Measurements from ENCODE around the gene NEK9. TPM values are rescaled to one million over a fixed set of nuclear protein-coding genes. Genes with fewer than 3 reads are reported as not detected.

Gene NEK9
- total RNA-seq, 2 experiments from 2014 or later: 95.2 to 104 TPM

GRCh38 chr14:75049136-75049535, 77.7 kb downstream of the NEK9 start:
- no peaks in the 10 kb centered on the region for H3K27me3 Mint-ChIP-seq
- H3K4me1 Mint-ChIP-seq: peaks cover 30% of the 10 kb centered on the region
- H3K4me3 Mint-ChIP-seq: no peak overlapping the region
- peaks cover 26% of the 10 kb centered on the region for H3K36me3 Mint-ChIP-seq
- POLR2A ChIA-PET: interaction anchor here (1.1 to 3.8 kb wide), 2 partner anchors 14 to 430 kb away, joined by 3 to 17 read pairs; partner anchors contain the start of gene ACYP1
- no peak for DNase-seq
- no peak overlapping the region for H3K27ac Mint-ChIP-seq
- no peaks in the 10 kb centered on the region for H3K9me3 Mint-ChIP-seq
- ATAC-seq (ENCODE audit: low read depth): no peak

- POLR2A ChIA-PET: no interaction called here
- no peaks in the 10 kb centered on the region for H3K27me3 Mint-ChIP-seq
- DNase-seq: no peak
- H3K4me1 Mint-ChIP-seq: peaks cover 26% of the 10 kb centered on the region
- no peak overlapping the region for H3K4me3 Mint-ChIP-seq
- H3K36me3 Mint-ChIP-seq: peaks cover 21% of the 10 kb centered on the region
- ATAC-seq (ENCODE audit: low read depth): no peak
- no peak overlapping the region for H3K27ac Mint-ChIP-seq
- H3K9me3 Mint-ChIP-seq: no peaks in the 10 kb centered on the region
Observed at GRCh38 chr14:75048101-75048500, 78.7 kb downstream of the NEK9 start.

- Mint-ChIP-seq H3K27me3 (no peaks in the 10 kb centered on the region), H3K36me3 (peaks cover 21% of the 10 kb centered on the region), H3K4me1 (peaks cover 22% of the 10 kb centered on the region), H3K27ac (no peak overlapping the region), H3K9me3 (no peaks in the 10 kb centered on the region), H3K4me3 (no peak overlapping the region)
- DNase-seq (no peak), ATAC-seq (ENCODE audit: low read depth) (no peak)
- POLR2A ChIA-PET: no interaction called here
Observed at GRCh38 chr14:75047506-75047905, 79.3 kb downstream of the NEK9 start.

- no peak for DNase-seq
- H3K27me3 Mint-ChIP-seq: no peaks in the 10 kb centered on the region
- ATAC-seq (ENCODE audit: low read depth): no peak
- no peak overlapping the region for H3K4me3 Mint-ChIP-seq
- H3K36me3 Mint-ChIP-seq: peaks cover 19% of the 10 kb centered on the region
- POLR2A ChIA-PET: no interaction called here
- no peak overlapping the region for H3K27ac Mint-ChIP-seq
- no peaks in the 10 kb centered on the region for H3K9me3 Mint-ChIP-seq
- H3K4me1 Mint-ChIP-seq: peaks cover 22% of the 10 kb centered on the region
Observed at GRCh38 chr14:75046899-75047298, 79.9 kb downstream of the NEK9 start.

GRCh38 chr14:75046275-75046674, 80.6 kb downstream of the NEK9 start:
- H3K4me3 Mint-ChIP-seq: no peak overlapping the region
- H3K27me3 Mint-ChIP-seq: no peaks in the 10 kb centered on the region
- H3K27ac Mint-ChIP-seq: no peak overlapping the region
- H3K4me1 Mint-ChIP-seq: peaks cover 18% of the 10 kb centered on the region
- H3K36me3 Mint-ChIP-seq: peaks cover 19% of the 10 kb centered on the region
- POLR2A ChIA-PET: no interaction called here
- no peak for DNase-seq
- H3K9me3 Mint-ChIP-seq: no peaks in the 10 kb centered on the region
- ATAC-seq (ENCODE audit: low read depth): no peak

GRCh38 chr14:75044752-75045151, 82.1 kb downstream of the NEK9 start:
- ATAC-seq (ENCODE audit: low read depth) (no peak), DNase-seq (no peak)
- Mint-ChIP-seq H3K4me3 (no peak overlapping the region), H3K9me3 (no peaks in the 10 kb centered on the region), H3K27ac (no peak overlapping the region), H3K27me3 (no peaks in the 10 kb centered on the region), H3K4me1 (peaks cover 9% of the 10 kb centered on the region), H3K36me3 (peaks cover 17% of the 10 kb centered on the region)
- POLR2A ChIA-PET: no interaction called here

GRCh38 chr14:75044322-75044721, 82.5 kb downstream of the NEK9 start:
- H3K27me3 Mint-ChIP-seq: no peaks in the 10 kb centered on the region
- peaks cover 9% of the 10 kb centered on the region for H3K4me1 Mint-ChIP-seq
- H3K9me3 Mint-ChIP-seq: no peaks in the 10 kb centered on the region
- peaks cover 14% of the 10 kb centered on the region for H3K36me3 Mint-ChIP-seq
- POLR2A ChIA-PET: no interaction called here
- DNase-seq: no peak
- no peak overlapping the region for H3K27ac Mint-ChIP-seq
- ATAC-seq (ENCODE audit: low read depth): no peak
- H3K4me3 Mint-ChIP-seq: no peak overlapping the region

- H3K36me3 Mint-ChIP-seq: peaks cover 9% of the 10 kb centered on the region
- peaks cover 6% of the 10 kb centered on the region for H3K4me1 Mint-ChIP-seq
- no peak overlapping the region for H3K4me3 Mint-ChIP-seq
- POLR2A ChIA-PET: no interaction called here
- H3K9me3 Mint-ChIP-seq: no peaks in the 10 kb centered on the region
- no peak for ATAC-seq (ENCODE audit: low read depth)
- no peak overlapping the region for H3K27ac Mint-ChIP-seq
- no peak for DNase-seq
- H3K27me3 Mint-ChIP-seq: no peaks in the 10 kb centered on the region
Observed at GRCh38 chr14:75042035-75042434, 84.8 kb downstream of the NEK9 start.

GRCh38 chr14:75041613-75042012, 85.2 kb downstream of the NEK9 start:
- POLR2A ChIA-PET: no interaction called here
- DNase-seq (no peak), ATAC-seq (ENCODE audit: low read depth) (no peak)
- H3K36me3 Mint-ChIP-seq: peaks cover 10% of the 10 kb centered on the region
- no peaks in the 10 kb centered on the region for H3K9me3 Mint-ChIP-seq
- H3K4me1 Mint-ChIP-seq: peaks cover 6% of the 10 kb centered on the region
- H3K4me3 Mint-ChIP-seq: no peak overlapping the region
- H3K27me3 Mint-ChIP-seq: no peaks in the 10 kb centered on the region
- H3K27ac Mint-ChIP-seq: no peak overlapping the region

- DNase-seq (no peak), ATAC-seq (ENCODE audit: low read depth) (no peak)
- Mint-ChIP-seq H3K36me3 (peaks cover 6% of the 10 kb centered on the region), H3K4me1 (peaks cover 7% of the 10 kb centered on the region), H3K4me3 (no peak overlapping the region), H3K9me3 (no peaks in the 10 kb centered on the region), H3K27me3 (no peaks in the 10 kb centered on the region), H3K27ac (no peak overlapping the region)
- POLR2A ChIA-PET: no interaction called here
Observed at GRCh38 chr14:75040959-75041358, 85.9 kb downstream of the NEK9 start.

- no peak overlapping the region for H3K27ac Mint-ChIP-seq
- no peak for DNase-seq
- no peaks in the 10 kb centered on the region for H3K27me3 Mint-ChIP-seq
- H3K36me3 Mint-ChIP-seq: peaks cover 6% of the 10 kb centered on the region
- POLR2A ChIA-PET: no interaction called here
- no peak overlapping the region for H3K4me3 Mint-ChIP-seq
- no peaks in the 10 kb centered on the region for H3K9me3 Mint-ChIP-seq
- H3K4me1 Mint-ChIP-seq: peaks cover 3% of the 10 kb centered on the region
- no peak for ATAC-seq (ENCODE audit: low read depth)
Observed at GRCh38 chr14:75040507-75040906, 86.3 kb downstream of the NEK9 start.

- ATAC-seq (ENCODE audit: low read depth): no peak
- POLR2A ChIA-PET: no interaction called here
- Mint-ChIP-seq H3K4me3 (no peak overlapping the region), H3K36me3 (peaks cover 16% of the 10 kb centered on the region), H3K9me3 (no peaks in the 10 kb centered on the region), H3K27me3 (no peaks in the 10 kb centered on the region), H3K27ac (no peak overlapping the region), H3K4me1 (peaks cover 1% of the 10 kb centered on the region)
- DNase-seq: no peak
Observed at GRCh38 chr14:75032939-75033338, 93.9 kb downstream of the NEK9 start.

GRCh38 chr14:75030147-75030546, 96.7 kb downstream of the NEK9 start:
- H3K9me3 Mint-ChIP-seq: no peaks in the 10 kb centered on the region
- H3K27me3 Mint-ChIP-seq: no peaks in the 10 kb centered on the region
- ATAC-seq (ENCODE audit: low read depth): no peak
- H3K27ac Mint-ChIP-seq: no peak overlapping the region
- DNase-seq: no peak
- peaks cover 14% of the 10 kb centered on the region for H3K36me3 Mint-ChIP-seq
- POLR2A ChIA-PET: no interaction called here
- no peaks in the 10 kb centered on the region for H3K4me1 Mint-ChIP-seq
- H3K4me3 Mint-ChIP-seq: no peak overlapping the region
